IMR-90 (cell line): ENCODE data around the gene GABBR2.

Source experiments
- CEBPB ChIP-seq: IDR thresholded peaks from 2 replicates; pipeline ENCODE4 v1.6.1; 2012; ENCODE audit warnings: low read depth, low read length, improper control_type of control experiment
- CTCF ChIP-seq: conservative IDR thresholded peaks from 2 replicates; pipeline ENCODE4 v1.5.1; 2012; ENCODE audit warnings: mild to moderate bottlenecking, low read depth, low read length, improper control_type of control experiment
- ELK1 ChIP-seq: fragments of 150-350 bp; IDR thresholded peaks from 2 replicates; pipeline ENCODE4 v1.6.1; 2016; ENCODE audit warnings: low read depth, mild to moderate bottlenecking, low read length, moderate library complexity, borderline replicate concordance
- FOS ChIP-seq: fragments of 150-350 bp; IDR thresholded peaks from 2 replicates; pipeline ENCODE4 v1.6.1; 2016; ENCODE audit warnings: low read depth, low read length
- MAFK ChIP-seq: IDR thresholded peaks from 2 replicates; pipeline ENCODE4 v1.6.1; 2012; ENCODE audit warnings: low read depth, low read length, improper control_type of control experiment
- MAZ ChIP-seq: IDR thresholded peaks from 2 replicates; pipeline ENCODE4 v1.6.1; 2012; ENCODE audit warnings: low read depth, mild to moderate bottlenecking, low read length, improper control_type of control experiment, moderate library complexity, borderline replicate concordance
- MXI1 ChIP-seq: IDR thresholded peaks from 2 replicates; pipeline ENCODE4 v1.6.1; 2012; ENCODE audit warnings: low read depth, mild to moderate bottlenecking, low read length, moderate library complexity, borderline replicate concordance
- POLR2A ChIP-seq: IDR thresholded peaks from 2 replicates; pipeline ENCODE4 v1.6.1; 2012; ENCODE audit warnings: mild to moderate bottlenecking, low read depth, low read length
- RFX5 ChIP-seq: IDR thresholded peaks from 2 replicates; pipeline ENCODE4 v1.8.0; 2012; ENCODE audit warnings: low read depth, mild to moderate bottlenecking, low read length, moderate library complexity

GRCh38 chr9:98330831-98331230 is 377.9 kb downstream of the GABBR2 start:
- no peak for TF ChIP-seq CTCF
- TF ChIP-seq RFX5: no peak
- TF ChIP-seq CEBPB: no peak
- no peak for TF ChIP-seq POLR2A
- no peak for TF ChIP-seq MXI1
- no peak for TF ChIP-seq ELK1
- TF ChIP-seq MAZ: no peak
- peak; percentile 31; the same call in 1 of the 2 replicates for TF ChIP-seq MAFK
- TF ChIP-seq FOS: peak; percentile 82
